Activated naive CD8-positive, alpha-beta T cell treated with anti-CD3 and anti-CD28 coated beads, Interleukin-2, amount 50 U/mL, for 24 hours (primary cell): Measurements from ENCODE around the gene USP8.
"Not testable (repeated sequence)": the region's sequence is repeated elsewhere in the genome, so short reads cannot be mapped to it uniquely, and the experiment has no call there.

Experiments used
- ATAC-seq: fragments of 150-1000 bp; cut with Tn5 transposase; one replicate; pipeline ENCODE4 v1.10.0; 2021
- DNase-seq: peaks from one replicate; pipeline ENCODE4 v3.0.0; 2021
- H3K27ac Mint-ChIP-seq: one replicate; pipeline ENCODE4 v1.8.0; 2021; ENCODE audit warnings: mild to moderate bottlenecking, mixed read lengths
- H3K27me3 Mint-ChIP-seq: one replicate; pipeline ENCODE4 v1.8.0; 2021; ENCODE audit warnings: mixed read lengths
- H3K36me3 Mint-ChIP-seq: one replicate; pipeline ENCODE4 v1.8.0; 2021; ENCODE audit warnings: low read depth, mixed read lengths
- H3K4me1 Mint-ChIP-seq: one replicate; pipeline ENCODE4 v1.8.0; 2021; ENCODE audit warnings: mixed read lengths
- H3K4me3 Mint-ChIP-seq: one replicate; pipeline ENCODE4 v1.8.0; 2021; ENCODE audit warnings: mild to moderate bottlenecking, moderate library complexity, mixed read lengths
- H3K9me3 Mint-ChIP-seq: one replicate; pipeline ENCODE4 v1.8.0; 2021; ENCODE audit warnings: mixed read lengths

The USP8 gene

DNA sequence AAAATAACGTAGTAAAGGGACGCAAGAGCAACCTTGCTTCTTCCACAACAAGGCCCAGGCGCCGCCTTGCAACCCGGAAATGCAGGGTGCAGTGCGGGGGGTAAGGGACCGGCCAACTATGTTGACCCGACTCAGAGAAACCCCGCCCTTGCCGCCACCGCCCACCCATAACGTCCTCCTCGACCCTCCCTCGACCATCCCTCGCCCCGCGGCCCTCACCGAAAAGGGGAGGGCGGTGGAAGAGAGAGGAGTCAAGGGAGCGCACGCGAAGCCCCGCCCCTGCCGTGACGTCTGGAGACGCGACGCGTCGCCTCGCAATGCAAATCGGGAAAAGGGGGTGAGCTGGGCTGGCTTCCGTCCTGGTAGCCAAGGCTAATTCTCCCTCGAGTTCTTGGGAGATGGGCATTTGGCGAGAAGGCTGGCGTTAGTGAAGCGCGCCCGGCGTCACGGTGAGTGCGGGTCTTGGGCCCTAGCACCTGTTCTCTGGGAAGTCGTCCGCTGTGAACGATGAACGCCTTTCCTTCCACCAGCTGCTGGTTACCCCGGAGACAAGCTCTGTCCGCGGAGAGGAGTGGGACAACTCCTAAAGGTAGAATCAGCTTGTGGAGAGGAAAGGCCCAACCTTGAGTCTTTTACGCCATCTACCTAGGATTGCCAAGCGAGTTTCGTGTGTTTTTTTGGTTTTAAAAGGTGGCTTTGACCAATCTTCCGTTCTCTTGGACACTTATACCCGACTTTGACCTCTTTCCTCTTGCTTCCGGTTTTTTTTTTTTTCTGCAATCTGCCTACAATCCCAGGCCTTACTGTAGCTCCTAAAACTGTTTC is at the start of gene USP8:
TSS of gene USP8 (plus strand) at position 340 of the 825 bp plus-strand sequence. CDS start 14,669 bp downstream, outside the sequence.
- H3K36me3 Mint-ChIP-seq = peaks cover 10% of the 10 kb centered on the region
- H3K4me1 Mint-ChIP-seq = peaks cover 39% of the 10 kb centered on the region
- DNase-seq (peak; percentile 97), ATAC-seq (peak; percentile 99)
- H3K9me3 Mint-ChIP-seq = no peaks in the 10 kb centered on the region
- H3K4me3 Mint-ChIP-seq = peak within 1 kb of the TSS; percentile 97
- peak within 1 kb of the TSS; percentile 93 for H3K27ac Mint-ChIP-seq
- no peaks in the 10 kb centered on the region for H3K27me3 Mint-ChIP-seq

- ATAC-seq = peak; percentile 95
- peak overlapping the region; percentile 54 for H3K4me3 Mint-ChIP-seq
Observed at GRCh38 chr15:50377867-50378751, 46.1 kb upstream of the USP8 start.

GRCh38 chr15:50378776-50379175 is 45.4 kb upstream of the USP8 start:
- no peaks in the 10 kb centered on the region for H3K9me3 Mint-ChIP-seq
- H3K36me3 Mint-ChIP-seq = no peaks in the 10 kb centered on the region
- no peak for DNase-seq
- peak overlapping the region; percentile 96 for H3K27ac Mint-ChIP-seq
- peaks cover 3% of the 10 kb centered on the region for H3K27me3 Mint-ChIP-seq
- H3K4me3 Mint-ChIP-seq = peak overlapping the region; percentile 54
- peaks cover 22% of the 10 kb centered on the region for H3K4me1 Mint-ChIP-seq
- ATAC-seq = no peak

More at GRCh38 chr15:50377867-50378751, 46.1 kb upstream of the USP8 start:
- no peak for DNase-seq
- peak overlapping the region; percentile 96 for H3K27ac Mint-ChIP-seq
- no peaks in the 10 kb centered on the region for H3K9me3 Mint-ChIP-seq
- H3K4me1 Mint-ChIP-seq = peaks cover 22% of the 10 kb centered on the region
- peaks cover 2% of the 10 kb centered on the region for H3K27me3 Mint-ChIP-seq
- H3K36me3 Mint-ChIP-seq = no peaks in the 10 kb centered on the region

DNA sequence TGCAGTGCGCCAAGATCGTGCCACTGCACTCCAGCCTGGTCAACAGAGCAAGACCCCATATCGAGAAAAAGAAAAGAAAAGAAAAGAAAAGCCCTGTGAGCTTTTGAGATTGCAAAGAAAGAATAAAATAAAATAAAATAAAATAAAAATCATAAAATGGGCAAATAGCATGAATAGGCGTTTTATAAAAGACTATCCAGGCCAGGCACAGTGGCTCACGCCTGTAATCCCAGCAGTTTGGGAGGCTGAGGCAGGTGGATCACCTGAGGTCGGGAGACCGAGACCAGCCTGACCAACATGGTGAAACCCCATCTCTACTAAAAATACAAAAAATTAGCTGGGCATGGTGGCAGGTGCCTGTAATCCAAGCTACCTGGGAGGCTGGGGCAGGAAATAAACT is 44.8 kb upstream of the USP8 start:
- H3K27me3 Mint-ChIP-seq, ATAC-seq, DNase-seq, H3K4me3 Mint-ChIP-seq, H3K27ac Mint-ChIP-seq, H3K36me3 Mint-ChIP-seq, H3K9me3 Mint-ChIP-seq: not testable (repeated sequence)
- peaks cover 22% of the 10 kb centered on the region for H3K4me1 Mint-ChIP-seq

DNA sequence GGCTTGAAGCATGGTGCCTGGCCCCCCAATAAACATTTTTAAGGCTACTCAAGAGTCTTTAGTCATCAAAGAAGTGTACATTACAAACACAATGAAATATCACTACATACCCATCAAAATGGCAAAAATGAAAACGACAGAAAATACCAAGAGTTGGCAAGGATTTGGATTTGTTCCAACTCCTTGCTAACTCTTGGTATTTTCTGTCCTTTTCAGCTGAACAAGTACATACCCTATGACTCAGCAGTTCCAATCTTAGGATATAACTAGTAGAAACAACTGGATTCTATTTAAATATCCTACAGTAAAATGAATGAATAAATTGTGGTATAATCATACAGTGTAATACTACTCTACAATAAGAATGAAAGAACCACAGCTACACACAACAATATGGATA is 44.1 kb upstream of the USP8 start:
- H3K4me1 Mint-ChIP-seq = peaks cover 22% of the 10 kb centered on the region
- no peak overlapping the region for H3K27ac Mint-ChIP-seq
- H3K4me3 Mint-ChIP-seq = no peak overlapping the region
- no peaks in the 10 kb centered on the region for H3K36me3 Mint-ChIP-seq
- DNase-seq (no peak), ATAC-seq (no peak)
- H3K27me3 Mint-ChIP-seq = peaks cover 3% of the 10 kb centered on the region
- no peaks in the 10 kb centered on the region for H3K9me3 Mint-ChIP-seq

DNA sequence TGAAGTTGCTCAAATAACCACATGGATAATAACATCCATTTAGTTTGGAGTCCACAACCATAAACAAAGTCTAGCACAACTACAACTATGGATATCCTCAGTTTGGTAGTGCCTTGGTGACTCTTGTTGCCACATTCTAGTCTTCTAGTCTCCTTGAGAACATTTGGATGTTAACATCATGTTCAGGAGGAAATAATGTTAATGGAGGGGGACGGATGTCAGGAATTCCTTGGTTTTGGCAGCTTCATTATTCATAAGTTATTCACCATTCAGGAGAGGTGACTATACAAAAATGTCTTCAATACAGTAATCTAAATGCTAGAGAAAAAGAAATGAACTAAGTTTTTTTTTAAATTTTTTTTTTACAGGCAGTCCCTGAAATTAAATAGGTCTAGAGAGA is 42.8 kb upstream of the USP8 start:
- no peak for DNase-seq
- Mint-ChIP-seq H3K36me3 (no peaks in the 10 kb centered on the region), H3K27ac (no peak overlapping the region), H3K4me1 (peaks cover 22% of the 10 kb centered on the region), H3K27me3 (peaks cover 3% of the 10 kb centered on the region), H3K4me3 (no peak overlapping the region), H3K9me3 (no peaks in the 10 kb centered on the region)
- no peak for ATAC-seq

DNA sequence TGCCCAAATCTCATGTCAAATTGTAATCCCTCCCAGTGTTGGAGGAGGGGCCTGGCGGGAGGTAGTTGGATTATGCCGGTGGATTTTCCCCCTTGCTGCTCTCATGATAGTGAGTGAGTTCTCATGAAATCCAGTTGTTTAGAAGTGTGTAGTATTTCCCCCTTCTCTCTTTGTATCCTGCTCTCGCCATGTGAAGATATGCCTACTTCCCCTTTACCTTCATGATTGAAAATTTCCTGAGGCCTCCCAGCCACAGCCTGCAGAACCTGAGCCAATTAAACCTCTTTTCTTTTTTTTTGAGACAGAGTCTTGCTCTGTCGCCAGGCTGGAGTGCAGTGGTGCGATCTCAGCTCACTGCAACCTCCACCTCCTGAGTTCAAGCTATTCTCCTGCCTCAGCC is 41.8 kb upstream of the USP8 start:
- peaks cover 20% of the 10 kb centered on the region for H3K4me1 Mint-ChIP-seq
- DNase-seq, H3K36me3 Mint-ChIP-seq, ATAC-seq, H3K27me3 Mint-ChIP-seq, H3K4me3 Mint-ChIP-seq, H3K9me3 Mint-ChIP-seq, H3K27ac Mint-ChIP-seq: not testable (repeated sequence)

DNA sequence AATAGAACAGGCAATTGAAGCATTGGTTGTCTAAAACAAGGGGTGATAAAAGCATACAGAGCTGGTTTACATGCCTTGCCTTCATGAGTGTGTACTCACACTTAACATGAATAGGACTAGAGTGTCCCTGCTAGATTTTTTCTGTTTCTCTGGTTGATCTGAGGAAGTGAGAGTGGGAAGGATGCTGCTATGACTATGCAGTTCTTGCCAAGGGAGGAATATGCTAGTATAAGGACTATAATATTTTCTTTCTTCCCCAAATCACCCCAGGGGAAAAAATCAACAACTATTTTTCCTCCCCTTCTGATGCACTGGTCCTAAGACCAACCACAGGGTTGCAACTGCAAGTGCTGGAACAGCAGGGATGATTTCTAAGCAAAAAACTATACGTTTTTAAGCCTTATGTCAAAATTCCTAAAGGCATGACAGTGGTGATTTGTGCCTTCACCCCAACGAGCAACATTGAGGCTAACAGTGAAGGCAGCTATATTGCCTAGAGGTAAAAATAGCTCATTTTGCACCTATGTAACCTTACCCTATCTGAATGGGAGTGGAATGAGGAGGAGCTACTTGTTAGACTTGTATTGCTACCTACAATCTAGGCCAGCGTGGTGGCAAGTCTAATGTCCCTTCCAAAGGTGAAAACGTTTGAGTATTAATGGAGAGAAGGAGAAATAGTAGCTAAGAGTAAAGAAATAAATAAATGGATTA is 33.5 kb upstream of the USP8 start:
- H3K27ac Mint-ChIP-seq = no peak overlapping the region
- no peaks in the 10 kb centered on the region for H3K9me3 Mint-ChIP-seq

DNA sequence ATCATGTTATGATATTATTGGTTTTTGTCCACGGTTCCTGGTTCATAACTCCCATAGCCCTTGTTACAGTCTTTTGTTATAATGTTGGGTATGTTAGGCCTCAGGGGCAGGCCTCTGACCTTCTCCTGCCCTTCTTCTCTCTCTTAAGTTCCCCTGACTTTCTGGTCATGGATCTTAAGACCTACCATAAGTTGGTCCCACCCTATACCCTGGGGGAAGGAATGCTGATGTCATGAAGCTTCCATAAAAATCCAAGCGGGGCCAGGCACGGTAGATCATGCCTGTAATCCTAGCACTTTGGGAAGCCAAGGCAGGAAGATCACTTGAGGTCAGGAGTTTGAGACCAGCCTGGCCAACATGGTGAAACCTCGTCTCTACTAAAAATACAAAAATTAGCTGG is 32.6 kb upstream of the USP8 start:
- not testable (repeated sequence) for H3K4me3 Mint-ChIP-seq, H3K36me3 Mint-ChIP-seq, H3K27ac Mint-ChIP-seq, ATAC-seq, H3K4me1 Mint-ChIP-seq, H3K9me3 Mint-ChIP-seq, H3K27me3 Mint-ChIP-seq, DNase-seq

More for the DNA sequence above, 33.5 kb upstream of the USP8 start:
- Mint-ChIP-seq H3K4me3 (no peak overlapping the region), H3K36me3 (no peaks in the 10 kb centered on the region), H3K4me1 (peaks cover 2% of the 10 kb centered on the region), H3K27me3 (no peaks in the 10 kb centered on the region)
- ATAC-seq (no peak), DNase-seq (no peak)

- Mint-ChIP-seq H3K4me3 (no peak overlapping the region), H3K36me3 (no peaks in the 10 kb centered on the region), H3K27ac (no peak overlapping the region), H3K27me3 (no peaks in the 10 kb centered on the region), H3K4me1 (no peaks in the 10 kb centered on the region), H3K9me3 (no peaks in the 10 kb centered on the region)
- DNase-seq (no peak), ATAC-seq (no peak)
Observed at GRCh38 chr15:50411870-50412269, 12.3 kb upstream of the USP8 start.

DNA sequence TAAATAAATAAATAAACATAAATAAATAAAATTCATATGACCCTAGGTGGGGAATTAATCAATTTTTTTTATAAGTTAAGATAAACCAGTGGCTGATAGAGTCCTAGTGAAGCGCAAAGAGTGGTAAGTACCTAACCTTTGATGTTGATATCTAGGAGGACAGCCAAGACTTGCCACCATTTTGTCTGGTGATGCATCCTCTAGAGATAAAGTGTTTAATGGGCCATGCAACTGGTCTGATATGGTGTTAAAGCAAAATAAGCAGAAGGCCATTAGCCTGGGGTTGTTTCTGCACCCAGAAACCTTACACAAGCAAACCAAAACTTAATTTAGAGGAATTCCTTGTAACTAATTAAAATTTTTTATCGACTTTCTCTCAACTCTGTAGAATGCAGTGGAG is 9.6 kb upstream of the USP8 start:
- no peaks in the 10 kb centered on the region for H3K9me3 Mint-ChIP-seq
- no peaks in the 10 kb centered on the region for H3K36me3 Mint-ChIP-seq
- ATAC-seq (no peak), DNase-seq (no peak)
- H3K4me1 Mint-ChIP-seq = no peaks in the 10 kb centered on the region
- no peaks in the 10 kb centered on the region for H3K27me3 Mint-ChIP-seq
- no peak overlapping the region for H3K4me3 Mint-ChIP-seq
- no peak overlapping the region for H3K27ac Mint-ChIP-seq

DNA sequence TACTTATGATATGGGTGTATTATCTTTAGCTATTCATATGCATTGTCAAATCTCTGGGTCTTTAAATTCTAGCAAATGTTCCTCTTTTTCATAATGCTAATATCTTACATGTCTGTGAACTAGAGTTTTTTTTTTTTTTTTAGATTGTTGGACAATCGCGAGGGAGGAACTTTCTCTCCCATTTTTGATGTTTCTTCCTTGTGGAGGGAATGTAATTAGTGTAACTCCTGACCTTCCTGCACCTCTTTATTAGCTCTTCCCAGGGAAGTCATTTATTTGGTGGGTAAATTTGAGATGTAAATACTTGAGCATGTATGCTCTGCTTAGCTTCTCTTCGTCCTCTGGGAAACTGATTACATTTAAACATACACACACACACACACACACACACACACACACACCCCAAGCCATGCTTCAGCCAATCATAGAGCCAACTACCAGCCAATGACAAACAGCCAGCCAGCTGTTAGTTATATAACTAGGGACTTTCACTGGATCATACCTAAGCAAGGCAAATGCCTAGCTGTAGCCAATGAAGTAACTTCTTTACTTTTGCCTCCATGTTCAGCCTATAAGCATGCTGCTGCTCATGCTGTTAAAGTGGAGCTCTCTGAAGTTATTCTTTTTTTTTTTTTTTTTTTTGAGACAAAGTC is 8.3 kb upstream of the USP8 start:
- DNase-seq = no peak
- Mint-ChIP-seq H3K27me3 (no peaks in the 10 kb centered on the region), H3K4me3 (no peak overlapping the region), H3K4me1 (no peaks in the 10 kb centered on the region), H3K36me3 (no peaks in the 10 kb centered on the region), H3K27ac (no peak overlapping the region), H3K9me3 (no peaks in the 10 kb centered on the region)
- ATAC-seq = no peak

DNA sequence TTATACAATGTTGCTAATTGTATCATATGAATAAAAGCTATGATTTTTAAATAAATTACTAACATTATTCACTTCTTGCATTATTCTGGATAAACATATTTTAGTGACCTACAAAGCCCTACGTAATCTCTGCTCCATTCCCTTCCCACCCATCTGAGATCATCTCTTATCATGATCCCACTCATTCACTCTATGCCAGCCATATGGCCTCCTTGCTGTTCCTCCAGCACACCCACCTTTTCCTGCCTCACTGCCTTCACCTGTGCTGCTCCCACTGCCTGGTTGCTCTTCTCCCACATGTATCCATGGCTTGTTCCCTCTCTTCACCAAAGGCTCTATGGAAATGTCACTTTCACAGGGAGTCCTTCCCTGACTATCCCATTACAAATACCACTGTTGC is 7.3 kb upstream of the USP8 start:
- ATAC-seq (no peak), DNase-seq (no peak)
- H3K27me3 Mint-ChIP-seq = no peaks in the 10 kb centered on the region
- no peaks in the 10 kb centered on the region for H3K9me3 Mint-ChIP-seq
- no peaks in the 10 kb centered on the region for H3K36me3 Mint-ChIP-seq
- H3K4me3 Mint-ChIP-seq = no peak overlapping the region
- no peaks in the 10 kb centered on the region for H3K4me1 Mint-ChIP-seq
- H3K27ac Mint-ChIP-seq = no peak overlapping the region

- no peaks in the 10 kb centered on the region for H3K9me3 Mint-ChIP-seq
- H3K27ac Mint-ChIP-seq = no peak overlapping the region
- H3K36me3 Mint-ChIP-seq = no peaks in the 10 kb centered on the region
- ATAC-seq (no peak), DNase-seq (no peak)
- H3K4me1 Mint-ChIP-seq = no peaks in the 10 kb centered on the region
- H3K27me3 Mint-ChIP-seq = no peaks in the 10 kb centered on the region
- H3K4me3 Mint-ChIP-seq = no peak overlapping the region
Observed at GRCh38 chr15:50418041-50418583, 6.1 kb upstream of the USP8 start.
